Astrocyte (in vitro differentiated cells and primary cell): ENCODE measurements around the gene KRT76. TPM values are rescaled to one million over a fixed set of nuclear protein-coding genes. Genes with fewer than 3 reads are reported as not detected.

Experiments
- total RNA-seq: library from RNA; stranded (reverse); gene quantifications from 2 replicates; pipeline ENCODE4 v1.2.1, GENCODE V29; 2021

KRT76 gene
- total RNA-seq, 1 donor from 2014 or later, result not detected

Other genes with a start within 250 kb of the KRT76 start
- gene KRT71, start 224.2 kb downstream of the KRT76 start, total RNA-seq, result not detected in 2 replicates
- not detected in 2 replicates for gene KRT74, start 203.5 kb downstream of the KRT76 start, total RNA-seq
- not detected in 2 replicates for gene KRT72, start 175.9 kb downstream of the KRT76 start, total RNA-seq
- not detected in 2 replicates for gene KRT73, start 158.8 kb downstream of the KRT76 start, total RNA-seq
- not detected in 2 replicates for gene KRT2, start 125.1 kb downstream of the KRT76 start, total RNA-seq
- gene KRT1, start 96.9 kb downstream of the KRT76 start, total RNA-seq, result not detected in 2 replicates
- not detected in 2 replicates for gene KRT77, start 73.8 kb downstream of the KRT76 start, total RNA-seq
- 0.09 and 0.43 TPM in 2 replicates for gene KRT3, start 18.8 kb upstream of the KRT76 start, total RNA-seq
- not detected in 2 replicates for gene KRT4, start 36.8 kb upstream of the KRT76 start, total RNA-seq
- 0.50 and 0.82 TPM in 2 replicates for gene KRT79, start 57.0 kb upstream of the KRT76 start, total RNA-seq
- gene KRT78, start 71.6 kb upstream of the KRT76 start, total RNA-seq, result not detected in 2 replicates
- 2,321 and 2,570 TPM in 2 replicates for gene KRT8, start 127.7 kb upstream of the KRT76 start, total RNA-seq
- 1,741 and 1,989 TPM in 2 replicates for gene KRT18, start 171.8 kb upstream of the KRT76 start, total RNA-seq
- 231 and 242 TPM in 2 replicates for gene EIF4B, start 229.1 kb upstream of the KRT76 start, total RNA-seq